ENCODE results near the gene ERF. TPM values are rescaled to one million over a fixed set of nuclear protein-coding genes. Genes with fewer than 3 reads are reported as not detected.

ERF gene
- polyA plus RNA-seq, 1 donor from 2014 or later: 3.8 TPM

DNA sequence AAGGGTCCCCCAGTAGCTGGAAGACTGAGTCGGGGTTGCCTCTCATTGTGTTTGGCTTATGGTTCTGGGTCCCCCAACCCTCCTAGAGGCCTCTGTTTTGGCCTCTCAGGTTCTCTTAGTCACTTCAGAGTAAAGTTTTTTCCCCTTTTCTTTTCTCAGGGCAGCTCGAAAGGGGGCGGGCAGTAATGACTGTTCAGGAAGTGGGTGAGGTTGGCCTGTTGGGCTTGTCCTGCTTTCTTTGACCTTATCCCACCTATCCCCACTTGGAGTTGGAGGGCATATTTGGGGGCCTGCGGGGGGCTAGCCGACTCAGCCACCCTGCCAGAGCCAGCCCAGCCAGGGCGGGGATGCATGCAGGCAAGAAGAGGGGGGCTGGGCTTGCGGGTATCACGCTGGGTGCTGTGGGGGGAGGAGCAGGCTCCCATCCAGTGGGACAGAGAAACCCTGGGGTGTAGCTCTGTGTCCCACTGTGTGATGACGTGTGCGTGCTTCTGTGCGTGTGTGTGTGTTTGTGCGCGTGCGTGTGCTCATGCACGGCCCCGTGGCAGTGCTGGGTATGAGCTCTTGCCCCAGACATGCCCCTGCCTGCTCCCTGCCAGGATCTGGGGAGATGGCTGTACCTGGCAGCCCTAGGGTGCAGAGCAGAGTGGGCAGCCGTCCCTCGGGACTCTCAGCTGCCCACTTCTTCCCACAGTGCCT is 15.6 kb upstream of the ERF start:
- H4K20me1 ChIP-seq (ENCODE audit: insufficient read depth): no peaks in the 10 kb centered on the region
- peaks cover 39% of the 10 kb centered on the region for H3K79me2 ChIP-seq (replicated peaks; ENCODE audit: insufficient read depth, low read length)
- peak overlapping the region; percentile 73 for H3K4me3 ChIP-seq (ENCODE audit: low read length)
- peak overlapping the region; percentile 91 for H3K4me2 ChIP-seq (ENCODE audit: low read length)
- no peak for TF ChIP-seq TAF1 (IDR thresholded peaks at IDR 0.05; ENCODE audit: low read depth)
- TF ChIP-seq POLR2AphosphoS5 (IDR thresholded peaks at IDR 0.05): no peak
- no peak for TF ChIP-seq RAD21 (conservative IDR thresholded peaks at IDR 0.05)
- no peak for TF ChIP-seq SMC3 (conservative IDR thresholded peaks at IDR 0.05; ENCODE audit: poor library complexity)
- TF ChIP-seq, protein P1, sequence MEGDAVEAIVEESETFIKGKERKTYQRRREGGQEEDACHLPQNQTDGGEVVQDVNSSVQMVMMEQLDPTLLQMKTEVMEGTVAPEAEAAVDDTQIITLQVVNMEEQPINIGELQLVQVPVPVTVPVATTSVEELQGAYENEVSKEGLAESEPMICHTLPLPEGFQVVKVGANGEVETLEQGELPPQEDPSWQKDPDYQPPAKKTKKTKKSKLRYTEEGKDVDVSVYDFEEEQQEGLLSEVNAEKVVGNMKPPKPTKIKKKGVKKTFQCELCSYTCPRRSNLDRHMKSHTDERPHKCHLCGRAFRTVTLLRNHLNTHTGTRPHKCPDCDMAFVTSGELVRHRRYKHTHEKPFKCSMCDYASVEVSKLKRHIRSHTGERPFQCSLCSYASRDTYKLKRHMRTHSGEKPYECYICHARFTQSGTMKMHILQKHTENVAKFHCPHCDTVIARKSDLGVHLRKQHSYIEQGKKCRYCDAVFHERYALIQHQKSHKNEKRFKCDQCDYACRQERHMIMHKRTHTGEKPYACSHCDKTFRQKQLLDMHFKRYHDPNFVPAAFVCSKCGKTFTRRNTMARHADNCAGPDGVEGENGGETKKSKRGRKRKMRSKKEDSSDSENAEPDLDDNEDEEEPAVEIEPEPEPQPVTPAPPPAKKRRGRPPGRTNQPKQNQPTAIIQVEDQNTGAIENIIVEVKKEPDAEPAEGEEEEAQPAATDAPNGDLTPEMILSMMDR (IDR thresholded peaks at IDR 0.05; ENCODE audit: poor library complexity, severe bottlenecking): no peak
- TF ChIP-seq EZH2 (IDR thresholded peaks at IDR 0.05; ENCODE audit: borderline replicate concordance, insufficient read depth, low read length, poor library complexity, severe bottlenecking): no peak
- TF ChIP-seq, protein P2, sequence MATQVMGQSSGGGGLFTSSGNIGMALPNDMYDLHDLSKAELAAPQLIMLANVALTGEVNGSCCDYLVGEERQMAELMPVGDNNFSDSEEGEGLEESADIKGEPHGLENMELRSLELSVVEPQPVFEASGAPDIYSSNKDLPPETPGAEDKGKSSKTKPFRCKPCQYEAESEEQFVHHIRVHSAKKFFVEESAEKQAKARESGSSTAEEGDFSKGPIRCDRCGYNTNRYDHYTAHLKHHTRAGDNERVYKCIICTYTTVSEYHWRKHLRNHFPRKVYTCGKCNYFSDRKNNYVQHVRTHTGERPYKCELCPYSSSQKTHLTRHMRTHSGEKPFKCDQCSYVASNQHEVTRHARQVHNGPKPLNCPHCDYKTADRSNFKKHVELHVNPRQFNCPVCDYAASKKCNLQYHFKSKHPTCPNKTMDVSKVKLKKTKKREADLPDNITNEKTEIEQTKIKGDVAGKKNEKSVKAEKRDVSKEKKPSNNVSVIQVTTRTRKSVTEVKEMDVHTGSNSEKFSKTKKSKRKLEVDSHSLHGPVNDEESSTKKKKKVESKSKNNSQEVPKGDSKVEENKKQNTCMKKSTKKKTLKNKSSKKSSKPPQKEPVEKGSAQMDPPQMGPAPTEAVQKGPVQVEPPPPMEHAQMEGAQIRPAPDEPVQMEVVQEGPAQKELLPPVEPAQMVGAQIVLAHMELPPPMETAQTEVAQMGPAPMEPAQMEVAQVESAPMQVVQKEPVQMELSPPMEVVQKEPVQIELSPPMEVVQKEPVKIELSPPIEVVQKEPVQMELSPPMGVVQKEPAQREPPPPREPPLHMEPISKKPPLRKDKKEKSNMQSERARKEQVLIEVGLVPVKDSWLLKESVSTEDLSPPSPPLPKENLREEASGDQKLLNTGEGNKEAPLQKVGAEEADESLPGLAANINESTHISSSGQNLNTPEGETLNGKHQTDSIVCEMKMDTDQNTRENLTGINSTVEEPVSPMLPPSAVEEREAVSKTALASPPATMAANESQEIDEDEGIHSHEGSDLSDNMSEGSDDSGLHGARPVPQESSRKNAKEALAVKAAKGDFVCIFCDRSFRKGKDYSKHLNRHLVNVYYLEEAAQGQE (IDR thresholded peaks at IDR 0.05; ENCODE audit: borderline replicate concordance): no peak
- no peak for TF ChIP-seq EP300 (conservative IDR thresholded peaks at IDR 0.05; ENCODE audit: poor library complexity, severe bottlenecking)
- TF ChIP-seq MXI1 (conservative IDR thresholded peaks at IDR 0.05; ENCODE audit: poor library complexity, severe bottlenecking): no peak
- H3K27ac ChIP-seq (ENCODE audit: low read length): peak overlapping the region; percentile 97
- H3F3A ChIP-seq (ENCODE audit: insufficient read depth, low read length, poor library complexity, severe bottlenecking): no peaks in the 10 kb centered on the region
- peak overlapping the region; percentile 93 for H3K9ac ChIP-seq (ENCODE audit: low read length)
- no peak overlapping the region for H2AFZ ChIP-seq (ENCODE audit: low read depth, low read length)
- no peaks in the 10 kb centered on the region for H3K9me2 ChIP-seq (ENCODE audit: insufficient read depth, low read length)
- H3K36me3 ChIP-seq (ENCODE audit: insufficient read depth, low read length): peaks cover 6% of the 10 kb centered on the region
- H3K9me3 ChIP-seq (ENCODE audit: low read length): no peaks in the 10 kb centered on the region
- no peaks in the 10 kb centered on the region for H3K27me3 ChIP-seq (ENCODE audit: insufficient read depth, low read depth, low read length)

DNA sequence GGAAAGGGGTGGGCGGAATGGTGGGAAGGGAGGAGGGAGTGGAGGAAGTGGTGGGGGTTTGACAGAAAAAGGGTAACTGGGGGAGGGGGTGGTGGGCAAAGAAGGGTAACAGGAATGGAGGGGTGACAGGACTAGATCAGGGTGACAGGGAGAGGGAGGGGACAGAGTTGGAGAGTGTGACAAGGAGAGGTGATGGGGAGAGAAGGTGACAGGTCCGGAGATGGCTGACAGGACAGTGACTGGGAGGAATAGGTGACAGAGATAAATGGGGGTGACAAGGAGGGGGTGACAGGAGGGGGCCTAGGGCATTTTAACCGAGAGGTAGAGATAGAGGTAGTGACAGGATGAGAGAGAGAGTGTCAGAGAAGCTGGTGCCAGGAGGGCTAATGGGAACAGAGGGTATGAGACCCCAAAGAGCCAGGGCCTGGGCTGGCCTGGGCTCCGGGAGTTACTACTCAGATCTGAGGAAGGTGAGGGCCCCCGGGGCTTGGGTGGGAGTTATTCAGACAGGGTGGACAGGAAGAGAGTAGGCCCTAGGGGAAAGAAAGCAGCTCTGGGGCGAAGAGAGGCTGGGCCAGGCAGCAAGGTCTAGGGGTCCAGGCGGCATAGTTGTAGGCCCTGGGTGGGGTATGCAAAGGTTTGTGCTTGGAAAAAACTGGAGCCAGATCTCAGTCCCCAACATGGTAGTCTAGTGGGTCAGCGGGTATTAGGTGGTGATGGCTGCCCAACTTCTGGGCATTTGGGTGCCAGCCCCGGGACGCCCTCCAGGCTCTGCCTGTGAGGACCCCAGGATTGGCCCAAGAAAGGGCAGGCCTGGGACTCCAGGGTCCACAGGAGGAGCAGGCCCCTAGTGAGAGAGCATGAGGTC is 14.8 kb upstream of the ERF start:
- Histone ChIP-seq H3K27me3 (ENCODE audit: insufficient read depth, low read depth, low read length) (no peaks in the 10 kb centered on the region), H2AFZ (ENCODE audit: low read depth, low read length) (no peak overlapping the region), H4K20me1 (ENCODE audit: insufficient read depth) (no peaks in the 10 kb centered on the region), H3K79me2 (replicated peaks; ENCODE audit: insufficient read depth, low read length) (peaks cover 32% of the 10 kb centered on the region), H3K36me3 (ENCODE audit: insufficient read depth, low read length) (peaks cover 6% of the 10 kb centered on the region), H3K9ac (ENCODE audit: low read length) (peak overlapping the region; percentile 93), H3F3A (ENCODE audit: insufficient read depth, low read length, poor library complexity, severe bottlenecking) (no peaks in the 10 kb centered on the region), H3K4me2 (ENCODE audit: low read length) (peak overlapping the region; percentile 91), H3K4me3 (ENCODE audit: low read length) (peak overlapping the region; percentile 73), H3K9me2 (ENCODE audit: insufficient read depth, low read length) (no peaks in the 10 kb centered on the region), H3K27ac (ENCODE audit: low read length) (peak overlapping the region; percentile 97), H3K9me3 (ENCODE audit: low read length) (no peaks in the 10 kb centered on the region)
- peak; percentile 7 for TF ChIP-seq POLR2AphosphoS5 (IDR thresholded peaks at IDR 0.05)
- no peak for TF ChIP-seq EZH2 (IDR thresholded peaks at IDR 0.05; ENCODE audit: borderline replicate concordance, insufficient read depth, low read length, poor library complexity, severe bottlenecking)
- TF ChIP-seq TAF1 (IDR thresholded peaks at IDR 0.05; ENCODE audit: low read depth): no peak
- TF ChIP-seq, protein P1 (IDR thresholded peaks at IDR 0.05; ENCODE audit: poor library complexity, severe bottlenecking): no peak
- TF ChIP-seq, protein P2 (IDR thresholded peaks at IDR 0.05; ENCODE audit: borderline replicate concordance): peak; percentile 11
- no peak for TF ChIP-seq MXI1 (conservative IDR thresholded peaks at IDR 0.05; ENCODE audit: poor library complexity, severe bottlenecking)
- no peak for TF ChIP-seq RAD21 (conservative IDR thresholded peaks at IDR 0.05)
- peak; percentile 67 for TF ChIP-seq EP300 (conservative IDR thresholded peaks at IDR 0.05; ENCODE audit: poor library complexity, severe bottlenecking)
- TF ChIP-seq SMC3 (conservative IDR thresholded peaks at IDR 0.05; ENCODE audit: poor library complexity): no peak
